ENCODE results near the gene RHOD. TPM values are rescaled to one million over a fixed set of nuclear protein-coding genes. Genes with fewer than 3 reads are reported as not detected.

The RHOD gene
- total RNA-seq, 3 donors from 2014 or later: 3.3 to 7.2 (median 3.9) TPM

DNA sequence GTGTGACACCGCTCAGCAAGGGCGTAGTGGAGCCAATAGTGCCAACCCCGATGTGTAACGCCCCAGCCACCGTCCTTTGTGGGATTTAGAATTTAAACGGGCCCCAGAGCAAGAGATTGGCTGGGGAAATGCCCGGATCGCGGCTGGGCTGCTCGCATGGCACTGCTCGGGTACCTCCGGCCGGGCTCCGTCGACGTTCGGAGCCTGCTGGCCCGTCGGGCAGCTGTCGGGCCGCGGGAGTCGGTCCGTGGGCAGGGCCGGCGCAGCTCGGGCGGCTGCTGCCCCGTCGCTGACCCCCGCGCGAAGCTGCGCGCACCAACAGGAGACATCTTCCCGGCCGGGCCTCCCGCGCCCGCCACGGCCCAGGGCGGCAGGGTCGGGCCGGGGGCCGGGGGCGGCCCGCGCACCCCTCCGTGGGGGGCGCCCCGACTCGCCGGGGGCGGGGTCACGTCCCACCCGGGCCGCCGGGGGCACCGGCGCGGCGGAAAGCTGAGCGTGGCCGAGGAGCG lies 61.1 kb downstream of the RHOD start:
- H3K4me1 ChIP-seq (ENCODE audit: low read depth): peaks cover 26% of the 10 kb centered on the region
- peak; percentile 50 to 63 (median 63) for DNase-seq

DNA sequence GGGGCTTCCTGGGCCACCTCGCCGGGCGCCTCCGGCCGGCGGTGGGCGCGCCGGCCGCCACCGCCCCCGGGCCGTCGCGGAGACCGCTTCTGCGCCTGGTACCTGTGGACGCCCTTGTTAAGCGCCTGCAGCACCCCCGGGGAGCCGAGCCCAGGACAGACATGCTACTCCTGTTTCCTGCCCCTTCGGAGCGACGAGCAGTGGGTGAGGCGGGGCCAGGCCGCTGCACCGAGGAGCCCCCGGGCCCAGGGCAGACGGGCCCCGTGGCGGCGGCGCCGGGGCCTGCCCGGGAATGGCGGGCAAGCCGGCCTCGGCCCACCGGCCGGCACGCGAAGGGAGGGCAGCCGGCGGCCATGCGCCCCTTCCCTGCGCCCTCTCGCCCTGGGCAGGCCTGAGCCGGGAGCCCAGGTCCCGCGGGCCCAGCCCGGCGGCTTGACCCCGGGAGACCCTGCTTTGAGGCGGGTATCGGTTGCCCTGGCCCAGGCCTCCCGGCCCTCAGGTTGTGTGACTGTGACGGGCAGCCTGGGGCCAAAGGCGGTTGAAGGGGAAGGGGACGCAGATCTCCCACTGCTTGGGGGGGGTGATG lies 61.6 kb downstream of the RHOD start:
- H3K4me1 ChIP-seq (ENCODE audit: low read depth): peaks cover 28% of the 10 kb centered on the region
- intact Hi-C loops (cut with DNase I, micrococcal nuclease): no loop called here
- DNase-seq (peak; percentile 57 to 81 (median 75)), ATAC-seq (peak; percentile 18)
- H3K9me3 ChIP-seq: no peaks in the 10 kb centered on the region
- H3K4me3 ChIP-seq: peak overlapping the region; percentile 26
- H3K36me3 ChIP-seq (ENCODE audit: low read depth): no peaks in the 10 kb centered on the region
- TF ChIP-seq, protein P1, sequence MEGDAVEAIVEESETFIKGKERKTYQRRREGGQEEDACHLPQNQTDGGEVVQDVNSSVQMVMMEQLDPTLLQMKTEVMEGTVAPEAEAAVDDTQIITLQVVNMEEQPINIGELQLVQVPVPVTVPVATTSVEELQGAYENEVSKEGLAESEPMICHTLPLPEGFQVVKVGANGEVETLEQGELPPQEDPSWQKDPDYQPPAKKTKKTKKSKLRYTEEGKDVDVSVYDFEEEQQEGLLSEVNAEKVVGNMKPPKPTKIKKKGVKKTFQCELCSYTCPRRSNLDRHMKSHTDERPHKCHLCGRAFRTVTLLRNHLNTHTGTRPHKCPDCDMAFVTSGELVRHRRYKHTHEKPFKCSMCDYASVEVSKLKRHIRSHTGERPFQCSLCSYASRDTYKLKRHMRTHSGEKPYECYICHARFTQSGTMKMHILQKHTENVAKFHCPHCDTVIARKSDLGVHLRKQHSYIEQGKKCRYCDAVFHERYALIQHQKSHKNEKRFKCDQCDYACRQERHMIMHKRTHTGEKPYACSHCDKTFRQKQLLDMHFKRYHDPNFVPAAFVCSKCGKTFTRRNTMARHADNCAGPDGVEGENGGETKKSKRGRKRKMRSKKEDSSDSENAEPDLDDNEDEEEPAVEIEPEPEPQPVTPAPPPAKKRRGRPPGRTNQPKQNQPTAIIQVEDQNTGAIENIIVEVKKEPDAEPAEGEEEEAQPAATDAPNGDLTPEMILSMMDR (IDR thresholded peaks at IDR 0.05): no peak

More for the DNA sequence above, 61.1 kb downstream of the RHOD start:
- intact Hi-C loops (cut with DNase I, micrococcal nuclease): no loop called here
- no peak for ATAC-seq
- TF ChIP-seq, protein P1 (IDR thresholded peaks at IDR 0.05): no peak
- peak overlapping the region; percentile 26 for H3K4me3 ChIP-seq
- no peaks in the 10 kb centered on the region for H3K36me3 ChIP-seq (ENCODE audit: low read depth)
- no peaks in the 10 kb centered on the region for H3K9me3 ChIP-seq

DNA sequence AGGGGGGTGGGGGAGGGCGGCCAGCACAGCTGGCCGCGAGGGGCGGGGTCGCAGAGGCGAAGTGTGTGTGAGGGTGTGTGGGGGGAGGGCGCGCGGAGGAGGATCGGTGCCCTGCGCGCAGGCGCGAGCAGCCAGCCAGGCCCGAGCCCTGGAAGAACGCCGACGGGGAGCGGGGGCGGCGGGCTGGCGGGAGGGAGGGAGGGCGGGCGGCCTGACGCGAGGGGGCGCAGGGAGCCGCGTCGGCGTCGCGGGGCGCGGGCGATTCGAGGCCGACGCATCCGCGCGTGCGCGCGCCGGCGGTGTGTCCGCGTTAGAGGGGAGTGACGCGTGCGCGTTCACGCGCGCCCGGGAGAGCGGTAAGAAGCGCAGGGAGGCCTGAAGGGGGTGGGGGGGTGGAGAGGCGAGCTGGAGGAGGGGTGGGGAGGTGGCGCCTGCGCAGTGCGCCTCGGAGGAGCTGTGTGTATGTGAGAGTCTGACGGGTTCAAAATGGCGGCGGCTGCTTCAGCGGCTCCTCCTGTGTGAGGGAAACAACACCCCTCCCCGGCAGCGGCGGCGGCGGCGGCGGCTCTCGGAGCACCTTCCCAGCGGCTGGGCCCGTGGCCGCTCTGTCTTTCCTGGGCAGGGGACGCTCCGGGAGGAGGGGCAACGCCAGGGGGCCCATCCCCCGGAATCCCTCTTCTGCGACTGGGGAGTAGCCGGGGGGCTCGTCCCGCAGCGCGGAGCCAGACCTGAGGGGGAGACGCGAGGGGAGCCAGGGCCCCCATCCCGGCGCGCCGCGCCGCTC lies 62.3 kb downstream of the RHOD start, which contains the start of gene KDM2A:
Gene KDM2A, plus strand, starts transcription at position 463 of the 784 bp plus-strand sequence. CDS start 2,054 bp downstream, outside the sequence.
- intact Hi-C loops (cut with DNase I, micrococcal nuclease): no loop called here
- Histone ChIP-seq H3K4me3 (peak within 1 kb of the TSS; percentile 84), H3K4me1 (ENCODE audit: low read depth) (peaks cover 28% of the 10 kb centered on the region), H3K9me3 (no peaks in the 10 kb centered on the region), H3K36me3 (ENCODE audit: low read depth) (no peaks in the 10 kb centered on the region)
- DNase-seq (peak; percentile 99 to 100 (median 99)), ATAC-seq (peak; percentile 92)
- TF ChIP-seq, protein P1 (IDR thresholded peaks at IDR 0.05): peak; percentile 54

GRCh38 chr11:67119585-67120391 lies 63.1 kb downstream of the RHOD start:
- peak; percentile 1 for ATAC-seq

GRCh38 chr11:67120456-67120855 lies 63.8 kb downstream of the RHOD start:
- TF ChIP-seq, protein P1 (IDR thresholded peaks at IDR 0.05): no peak
- intact Hi-C loops (cut with DNase I, micrococcal nuclease): no loop called here
- no peak for DNase-seq

More at GRCh38 chr11:67119585-67120391, 63.1 kb downstream of the RHOD start:
- Histone ChIP-seq H3K4me3 (peak overlapping the region; percentile 84), H3K36me3 (ENCODE audit: low read depth) (no peaks in the 10 kb centered on the region), H3K4me1 (ENCODE audit: low read depth) (peaks cover 24% of the 10 kb centered on the region), H3K9me3 (no peaks in the 10 kb centered on the region)
- intact Hi-C loops (cut with DNase I, micrococcal nuclease): no loop called here
- DNase-seq: peak; percentile 55 to 64 (median 63)
- TF ChIP-seq, protein P1 (IDR thresholded peaks at IDR 0.05): no peak

More at GRCh38 chr11:67120456-67120855, 63.8 kb downstream of the RHOD start:
- H3K4me1 ChIP-seq (ENCODE audit: low read depth): peaks cover 24% of the 10 kb centered on the region
- ATAC-seq: no peak
- no peaks in the 10 kb centered on the region for H3K36me3 ChIP-seq (ENCODE audit: low read depth)
- no peaks in the 10 kb centered on the region for H3K9me3 ChIP-seq
- peak overlapping the region; percentile 84 for H3K4me3 ChIP-seq
